Parathyroid adenoma (tissue), 2 donors: ENCODE results near the gene NACC1.

Experiments
- H2AFZ ChIP-seq: fragments of 300-600 bp; sonication (generic); one replicate; pipeline ENCODE4 v1.7.0; 2017; ENCODE audit warnings: antibody characterized with exemption, mild to moderate bottlenecking
- H3K27ac ChIP-seq: fragments of 300-600 bp; sonication (generic); one replicate; pipeline ENCODE4 v1.7.0; 2017
- H3K27me3 ChIP-seq: fragments of 300-600 bp; sonication (generic); one replicate; pipeline ENCODE4 v1.7.0; 2017; ENCODE audit warnings: low read length; ENCODE audit not compliant: control insufficient read depth, insufficient read depth
- H3K36me3 ChIP-seq: fragments of 300-600 bp; sonication (generic); one replicate; pipeline ENCODE4 v1.7.0; 2017; ENCODE audit warnings: low read length; ENCODE audit not compliant: control insufficient read depth, insufficient read depth
- H3K4me1 ChIP-seq: fragments of 300-600 bp; sonication (generic); one replicate; pipeline ENCODE4 v1.7.0; 2017; ENCODE audit warnings: control low read depth
- H3K4me2 ChIP-seq: fragments of 300-600 bp; sonication (generic); one replicate; pipeline ENCODE4 v1.7.0; 2017; ENCODE audit warnings: low read length
- H3K4me3 ChIP-seq: fragments of 300-600 bp; sonication (generic); one replicate; pipeline ENCODE4 v1.7.0; 2017; ENCODE audit warnings: low read depth, low read length
- H3K79me2 ChIP-seq: fragments of 300-600 bp; sonication (generic); one replicate; pipeline ENCODE4 v1.7.0; 2017; ENCODE audit warnings: control low read depth
- H3K9ac ChIP-seq: fragments of 300-600 bp; sonication (generic); one replicate; pipeline ENCODE4 v1.7.0; 2017; ENCODE audit warnings: mild to moderate bottlenecking
- H3K9me3 ChIP-seq: fragments of 300-600 bp; sonication (generic); one replicate; pipeline ENCODE4 v1.7.0; 2017; ENCODE audit warnings: low read length; ENCODE audit not compliant: control insufficient read depth
- TF ChIP-seq, protein P1 (sequence below): fragments of 300-600 bp; sonication (generic); IDR thresholded peaks from one replicate; pipeline ENCODE4 v1.7.0; 2017; ENCODE audit warnings: antibody characterized with exemption, mild to moderate bottlenecking
- donor health status: primary hyperparathyroidism.

NACC1 gene

DNA sequence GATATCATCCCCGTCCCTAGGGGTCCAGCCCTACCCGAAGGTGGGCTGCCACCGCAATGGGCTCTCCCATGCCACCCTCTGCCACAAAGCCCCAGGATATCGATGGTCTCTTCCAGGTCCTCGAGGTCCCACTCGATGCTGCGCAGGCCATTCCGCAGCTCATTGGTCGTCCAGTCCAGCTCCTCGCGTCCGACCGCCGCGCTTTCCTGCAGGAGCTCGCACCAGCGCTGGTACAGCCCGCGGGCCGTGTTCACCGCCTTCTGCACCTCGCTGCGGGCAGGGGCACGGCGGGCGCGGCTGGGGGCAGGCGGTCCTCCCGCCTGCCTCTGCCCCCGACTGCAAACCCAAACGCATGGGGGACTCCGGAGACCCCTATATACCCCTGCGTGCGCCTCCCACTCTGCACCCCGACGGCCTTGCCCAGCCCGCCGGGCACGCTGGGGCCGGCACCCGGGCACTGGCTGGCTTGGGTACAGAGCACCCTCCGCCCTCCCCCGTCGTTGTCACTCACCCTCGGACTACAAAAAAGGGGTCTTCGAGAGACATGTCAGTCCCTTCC, 31.6 kb downstream of the NACC1 start:
- peak overlapping the region; percentile 89 for H2AFZ ChIP-seq
- H3K9me3 ChIP-seq, result no peaks in the 10 kb centered on the region
- TF ChIP-seq, protein P1, sequence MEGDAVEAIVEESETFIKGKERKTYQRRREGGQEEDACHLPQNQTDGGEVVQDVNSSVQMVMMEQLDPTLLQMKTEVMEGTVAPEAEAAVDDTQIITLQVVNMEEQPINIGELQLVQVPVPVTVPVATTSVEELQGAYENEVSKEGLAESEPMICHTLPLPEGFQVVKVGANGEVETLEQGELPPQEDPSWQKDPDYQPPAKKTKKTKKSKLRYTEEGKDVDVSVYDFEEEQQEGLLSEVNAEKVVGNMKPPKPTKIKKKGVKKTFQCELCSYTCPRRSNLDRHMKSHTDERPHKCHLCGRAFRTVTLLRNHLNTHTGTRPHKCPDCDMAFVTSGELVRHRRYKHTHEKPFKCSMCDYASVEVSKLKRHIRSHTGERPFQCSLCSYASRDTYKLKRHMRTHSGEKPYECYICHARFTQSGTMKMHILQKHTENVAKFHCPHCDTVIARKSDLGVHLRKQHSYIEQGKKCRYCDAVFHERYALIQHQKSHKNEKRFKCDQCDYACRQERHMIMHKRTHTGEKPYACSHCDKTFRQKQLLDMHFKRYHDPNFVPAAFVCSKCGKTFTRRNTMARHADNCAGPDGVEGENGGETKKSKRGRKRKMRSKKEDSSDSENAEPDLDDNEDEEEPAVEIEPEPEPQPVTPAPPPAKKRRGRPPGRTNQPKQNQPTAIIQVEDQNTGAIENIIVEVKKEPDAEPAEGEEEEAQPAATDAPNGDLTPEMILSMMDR, result no peak
- peak overlapping the region; percentile 98 for H3K4me3 ChIP-seq
- no peaks in the 10 kb centered on the region for H3K27me3 ChIP-seq
- H3K4me1 ChIP-seq, result no peaks in the 10 kb centered on the region
- H3K36me3 ChIP-seq, result peaks cover 3% of the 10 kb centered on the region
- H3K4me2 ChIP-seq, result peak overlapping the region; percentile 86
- peak overlapping the region; percentile 12 for H3K9ac ChIP-seq
- peak overlapping the region; percentile 100 for H3K27ac ChIP-seq
- H3K79me2 ChIP-seq, result peaks cover 13% of the 10 kb centered on the region

DNA sequence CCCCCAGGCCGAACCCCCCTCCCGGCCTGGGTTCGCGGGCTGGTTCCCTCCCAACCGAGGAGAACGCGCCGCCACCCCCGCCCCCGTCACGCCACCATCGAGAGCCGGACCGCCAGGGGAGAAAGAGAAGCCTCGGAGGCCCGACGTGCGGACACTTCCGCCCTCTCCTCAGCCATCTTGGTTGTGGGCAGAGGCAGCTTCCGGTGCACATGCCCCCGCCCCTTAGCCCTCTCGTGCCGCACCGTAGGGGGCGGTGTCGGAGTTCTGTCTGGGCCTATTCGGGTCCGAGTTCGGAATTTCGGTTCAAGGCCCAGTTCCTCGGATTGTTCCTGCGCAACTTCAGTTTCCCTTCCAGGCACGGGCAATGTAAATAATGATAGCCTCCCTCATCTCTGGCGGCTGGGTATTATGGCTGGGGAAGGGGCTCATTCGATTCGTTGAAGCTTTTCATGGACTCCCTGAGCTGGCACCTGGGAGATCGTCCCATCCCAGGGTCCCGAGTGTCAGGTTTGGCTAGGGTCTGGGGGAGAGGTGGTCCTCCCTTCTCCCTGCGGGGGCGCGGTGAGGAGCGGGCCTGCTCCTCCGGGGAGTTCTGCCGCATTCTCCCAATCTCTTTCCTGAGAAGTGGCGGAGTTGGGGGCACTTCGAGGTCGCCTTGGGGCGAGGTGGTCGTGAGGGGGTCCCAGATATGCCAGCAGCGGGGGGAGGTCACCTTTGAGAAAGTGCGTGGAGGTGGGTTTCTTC, 32.3 kb downstream of the NACC1 start, which contains the start of the genes IER2 and STX10:
Gene IER2, plus strand, starts transcription at position 225 of the 744 bp plus-strand sequence. CDS start 2,776 bp downstream, outside the sequence.
Gene STX10, minus strand, starts transcription at position 189 of the 744 bp plus-strand sequence. CDS start 202 bp downstream, outside the sequence.
- peaks cover 4% of the 10 kb centered on the region for H3K4me1 ChIP-seq
- no peaks in the 10 kb centered on the region for H3K9me3 ChIP-seq
- H3K9ac ChIP-seq, result peak within 1 kb of the TSS; percentile 100
- peak within 1 kb of the TSS; percentile 98 for H3K4me3 ChIP-seq
- H3K79me2 ChIP-seq, result peaks cover 13% of the 10 kb centered on the region
- H3K27ac ChIP-seq, result peak within 1 kb of the TSS; percentile 100
- peak within 1 kb of the TSS; percentile 91 for H3K4me2 ChIP-seq
- H3K36me3 ChIP-seq, result peaks cover 3% of the 10 kb centered on the region
- H3K27me3 ChIP-seq, result no peaks in the 10 kb centered on the region
- peak within 1 kb of the TSS; percentile 89 for H2AFZ ChIP-seq
- TF ChIP-seq, protein P1, result peak; percentile 81

DNA sequence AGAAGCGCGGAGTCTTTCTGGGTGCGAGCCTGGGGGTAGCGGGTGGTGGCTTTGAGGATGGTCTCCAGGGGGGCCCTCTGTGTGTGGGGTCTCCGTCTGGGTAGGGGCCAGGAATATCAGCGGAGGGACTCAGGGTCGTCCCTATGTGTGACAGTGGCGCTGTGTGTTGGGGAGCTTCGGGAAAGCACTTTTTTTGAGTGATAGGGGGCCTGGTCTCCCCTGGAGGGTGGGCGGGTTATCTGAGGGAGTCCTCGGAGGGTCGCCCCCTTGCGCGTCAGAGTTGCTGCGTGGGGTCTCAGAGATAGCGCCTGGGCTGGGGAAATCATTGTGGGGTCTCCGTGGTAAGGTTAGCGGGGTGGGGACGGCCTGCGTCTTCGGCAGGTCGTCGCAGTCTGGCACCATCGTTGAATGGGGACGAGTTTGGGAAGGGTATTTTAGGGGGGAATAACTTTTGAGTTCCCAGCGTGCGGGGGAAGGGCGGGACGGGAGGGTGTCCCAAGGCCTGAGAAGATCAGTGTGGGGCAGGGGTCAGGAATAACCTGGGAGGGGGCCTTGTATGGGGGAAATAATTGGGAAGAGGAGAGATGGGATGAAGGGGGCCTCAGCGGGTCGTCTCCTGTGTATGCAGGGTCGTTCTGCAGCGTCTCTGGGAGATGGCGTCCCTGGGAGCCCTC, 33.0 kb downstream of the NACC1 start:
- H2AFZ ChIP-seq, result peak overlapping the region; percentile 89
- H3K9ac ChIP-seq, result peak overlapping the region; percentile 100
- TF ChIP-seq, protein P1, result no peak
- H3K27me3 ChIP-seq, result no peaks in the 10 kb centered on the region
- peak overlapping the region; percentile 100 for H3K27ac ChIP-seq
- H3K4me1 ChIP-seq, result peaks cover 7% of the 10 kb centered on the region
- H3K4me3 ChIP-seq, result peak overlapping the region; percentile 98
- H3K9me3 ChIP-seq, result no peaks in the 10 kb centered on the region
- H3K36me3 ChIP-seq, result peaks cover 3% of the 10 kb centered on the region
- H3K4me2 ChIP-seq, result peak overlapping the region; percentile 91
- H3K79me2 ChIP-seq, result peaks cover 13% of the 10 kb centered on the region

DNA sequence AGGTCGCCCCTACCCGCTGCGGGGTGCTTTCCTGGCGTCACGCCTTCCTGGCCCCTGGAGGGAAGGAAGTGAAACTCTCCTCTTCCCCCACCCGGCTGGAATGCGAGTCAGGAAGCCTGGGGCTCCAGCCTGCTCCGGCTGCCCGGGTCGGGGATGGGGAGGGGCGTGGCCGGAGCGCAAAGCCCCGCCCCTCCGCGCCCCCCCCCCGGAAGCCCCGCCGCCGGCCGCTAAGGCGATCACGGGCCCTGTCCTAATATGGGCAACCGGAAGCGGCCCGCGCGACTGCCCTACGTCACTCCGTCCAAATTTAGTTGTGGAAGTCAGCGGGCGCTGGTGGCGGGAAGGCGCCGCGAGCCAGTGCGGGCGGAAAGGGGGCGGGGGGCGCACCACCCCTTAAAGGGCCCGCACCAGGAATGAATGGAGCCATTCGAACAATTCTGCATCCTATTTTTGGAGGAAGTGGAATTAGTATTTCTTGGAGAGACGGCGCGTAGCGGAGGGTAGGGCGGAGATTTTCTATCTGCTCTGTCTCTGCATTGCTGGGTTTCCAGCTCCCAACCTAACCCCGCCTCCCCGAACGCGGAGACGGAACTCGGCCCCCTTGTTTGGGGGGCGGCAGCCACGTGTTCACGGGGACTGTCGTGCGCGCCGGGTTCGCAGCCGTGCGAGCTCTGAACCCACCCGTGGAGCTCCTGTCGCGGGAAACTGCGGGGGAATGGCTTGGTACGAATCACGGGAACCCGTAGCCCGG, 33.7 kb downstream of the NACC1 start:
- Histone ChIP-seq H3K27me3 (no peaks in the 10 kb centered on the region), H3K4me2 (peak overlapping the region; percentile 99), H3K36me3 (peaks cover 3% of the 10 kb centered on the region), H3K79me2 (peaks cover 13% of the 10 kb centered on the region), H2AFZ (peak overlapping the region; percentile 62), H3K9ac (peak overlapping the region; percentile 100), H3K27ac (peak overlapping the region; percentile 100), H3K4me3 (peak overlapping the region; percentile 98), H3K9me3 (no peaks in the 10 kb centered on the region), H3K4me1 (peaks cover 9% of the 10 kb centered on the region)
- TF ChIP-seq, protein P1, result peak; percentile 26
